ENCODE measurements around the gene EEF2KMT.
A peak's percentile ranks its signal among the peaks of the same experiment; 100 is the strongest.

The EEF2KMT gene

DNA sequence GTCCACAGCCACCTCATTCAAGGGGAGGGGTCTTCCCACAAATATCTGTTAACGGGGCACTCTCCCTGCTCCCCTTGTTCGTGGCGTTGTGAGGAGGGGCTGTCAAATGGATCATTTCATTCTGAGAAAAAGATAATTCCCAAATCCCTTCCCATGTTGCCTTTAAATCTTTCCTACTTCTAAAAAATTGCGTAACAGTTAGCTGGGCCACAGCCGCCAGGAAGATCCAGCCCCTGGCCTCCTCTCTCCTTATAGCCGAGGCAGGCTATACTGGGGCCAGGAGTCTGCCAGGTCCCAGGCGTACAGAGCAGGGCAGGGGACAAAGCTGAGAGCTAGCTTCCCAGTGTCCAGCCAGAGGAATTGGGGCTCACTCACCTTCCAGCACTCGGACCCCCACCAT lies 32.3 kb downstream of the EEF2KMT start:
- H3K79me2 ChIP-seq (ENCODE audit: insufficient read depth, low read length), result no peaks in the 10 kb centered on the region
- H3K27me3 ChIP-seq (ENCODE audit: insufficient read depth, low read length, poor library complexity), result peaks cover 8% of the 10 kb centered on the region
- DNase-seq (no peak), ATAC-seq (ENCODE audit: insufficient read depth, low read depth) (no peak)
- H4K20me1 ChIP-seq (ENCODE audit: insufficient read depth, low read length), result no peaks in the 10 kb centered on the region
- peaks cover under 1% of the 10 kb centered on the region; the same call in 1 of the 2 replicates for H3K4me1 ChIP-seq (ENCODE audit: insufficient read depth, low read length)
- no peak overlapping the region for H3K27ac ChIP-seq (ENCODE audit: low read length)
- no peaks in the 10 kb centered on the region for H3K9me3 ChIP-seq (ENCODE audit: insufficient read depth, low read length, severe bottlenecking)
- H3K9ac ChIP-seq (ENCODE audit: low read depth, low read length), result no peak overlapping the region
- TF ChIP-seq, protein P1, sequence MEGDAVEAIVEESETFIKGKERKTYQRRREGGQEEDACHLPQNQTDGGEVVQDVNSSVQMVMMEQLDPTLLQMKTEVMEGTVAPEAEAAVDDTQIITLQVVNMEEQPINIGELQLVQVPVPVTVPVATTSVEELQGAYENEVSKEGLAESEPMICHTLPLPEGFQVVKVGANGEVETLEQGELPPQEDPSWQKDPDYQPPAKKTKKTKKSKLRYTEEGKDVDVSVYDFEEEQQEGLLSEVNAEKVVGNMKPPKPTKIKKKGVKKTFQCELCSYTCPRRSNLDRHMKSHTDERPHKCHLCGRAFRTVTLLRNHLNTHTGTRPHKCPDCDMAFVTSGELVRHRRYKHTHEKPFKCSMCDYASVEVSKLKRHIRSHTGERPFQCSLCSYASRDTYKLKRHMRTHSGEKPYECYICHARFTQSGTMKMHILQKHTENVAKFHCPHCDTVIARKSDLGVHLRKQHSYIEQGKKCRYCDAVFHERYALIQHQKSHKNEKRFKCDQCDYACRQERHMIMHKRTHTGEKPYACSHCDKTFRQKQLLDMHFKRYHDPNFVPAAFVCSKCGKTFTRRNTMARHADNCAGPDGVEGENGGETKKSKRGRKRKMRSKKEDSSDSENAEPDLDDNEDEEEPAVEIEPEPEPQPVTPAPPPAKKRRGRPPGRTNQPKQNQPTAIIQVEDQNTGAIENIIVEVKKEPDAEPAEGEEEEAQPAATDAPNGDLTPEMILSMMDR (IDR thresholded peaks at IDR 0.05; ENCODE audit: borderline replicate concordance, extremely low read depth, low read length, poor library complexity, severe bottlenecking), result no peak
- no peak for TF ChIP-seq EZH2 (IDR thresholded peaks at IDR 0.05; ENCODE audit: borderline replicate concordance, low read depth, low read length, severe bottlenecking)
- no peaks in the 10 kb centered on the region for H3K36me3 ChIP-seq (ENCODE audit: insufficient read depth, low read length)
- no peak overlapping the region for H2AFZ ChIP-seq (ENCODE audit: low read depth, low read length)
- H3K4me3 ChIP-seq (ENCODE audit: low read depth in 1 of 2, low read length in 2 of 2), result no peak overlapping the region
- H3K4me2 ChIP-seq (ENCODE audit: insufficient read depth, low read length), result no peak overlapping the region

GRCh38 chr16:5064915-5065314 lies 32.7 kb downstream of the EEF2KMT start:
- TF ChIP-seq, protein P1 (IDR thresholded peaks at IDR 0.05; ENCODE audit: borderline replicate concordance, extremely low read depth, low read length, poor library complexity, severe bottlenecking), result no peak
- TF ChIP-seq EZH2 (IDR thresholded peaks at IDR 0.05; ENCODE audit: borderline replicate concordance, low read depth, low read length, severe bottlenecking), result no peak
- H3K79me2 ChIP-seq (ENCODE audit: insufficient read depth, low read length), result no peaks in the 10 kb centered on the region
- no peak overlapping the region for H3K4me2 ChIP-seq (ENCODE audit: insufficient read depth, low read length)
- no peak overlapping the region for H3K9ac ChIP-seq (ENCODE audit: low read depth, low read length)
- no peak overlapping the region for H2AFZ ChIP-seq (ENCODE audit: low read depth, low read length)
- no peaks in the 10 kb centered on the region for H3K36me3 ChIP-seq (ENCODE audit: insufficient read depth, low read length)
- ATAC-seq (ENCODE audit: insufficient read depth, low read depth) (no peak), DNase-seq (no peak)
- peaks cover 8% of the 10 kb centered on the region for H3K27me3 ChIP-seq (ENCODE audit: insufficient read depth, low read length, poor library complexity)
- H3K27ac ChIP-seq (ENCODE audit: low read length), result no peak overlapping the region
- H4K20me1 ChIP-seq (ENCODE audit: insufficient read depth, low read length), result no peaks in the 10 kb centered on the region
- no peaks in the 10 kb centered on the region for H3K4me1 ChIP-seq (ENCODE audit: insufficient read depth, low read length)
- no peak overlapping the region for H3K4me3 ChIP-seq (ENCODE audit: low read depth in 1 of 2, low read length in 2 of 2)
- H3K9me3 ChIP-seq (ENCODE audit: insufficient read depth, low read length, severe bottlenecking), result no peaks in the 10 kb centered on the region

GRCh38 chr16:5062790-5063765 lies 34.5 kb downstream of the EEF2KMT start:
- TF ChIP-seq EZH2 (IDR thresholded peaks at IDR 0.05; ENCODE audit: borderline replicate concordance, low read depth, low read length, severe bottlenecking), result no peak
- TF ChIP-seq, protein P1 (IDR thresholded peaks at IDR 0.05; ENCODE audit: borderline replicate concordance, extremely low read depth, low read length, poor library complexity, severe bottlenecking), result peak; percentile 30
- Histone ChIP-seq H3K4me2 (ENCODE audit: insufficient read depth, low read length) (no peak overlapping the region), H3K4me1 (ENCODE audit: insufficient read depth, low read length) (no peaks in the 10 kb centered on the region), H3K27ac (ENCODE audit: low read length) (no peak overlapping the region), H3K36me3 (ENCODE audit: insufficient read depth, low read length) (no peaks in the 10 kb centered on the region), H3K9ac (ENCODE audit: low read depth, low read length) (no peak overlapping the region), H2AFZ (ENCODE audit: low read depth, low read length) (no peak overlapping the region), H3K79me2 (ENCODE audit: insufficient read depth, low read length) (no peaks in the 10 kb centered on the region), H3K4me3 (ENCODE audit: low read depth in 1 of 2, low read length in 2 of 2) (no peak overlapping the region), H3K9me3 (ENCODE audit: insufficient read depth, low read length, severe bottlenecking) (no peaks in the 10 kb centered on the region), H4K20me1 (ENCODE audit: insufficient read depth, low read length) (no peaks in the 10 kb centered on the region), H3K27me3 (ENCODE audit: insufficient read depth, low read length, poor library complexity) (peaks cover 8% of the 10 kb centered on the region)
- peak; percentile 35; the same call in 1 of the 3 replicates for ATAC-seq (ENCODE audit: insufficient read depth, low read depth)
- no peak for DNase-seq
